ENCODE measurements around the gene ZFP92. TPM values are rescaled to one million over a fixed set of nuclear protein-coding genes. Genes with fewer than 3 reads are reported as not detected.

ZFP92 gene
- total RNA-seq, 8 experiments from 2014 or later = under 0.01 to 0.19 (median 0.04) TPM; not detected in 3

- in situ Hi-C loops (cut with MboI; ENCODE audit: low pct_unique_long_range_greater_than_20kb in 2 of 9, low sequenced_read_pairs in 9 of 9, unreplicated experiment in 9 of 9) = no loop called here
- Histone ChIP-seq H3K4me1 (replicated peaks in 1 of 2) (no peaks in the 10 kb centered on the region), H3K4me3 (no peak overlapping the region), H3K27ac (no peak overlapping the region)
- peak in 3 of 8 experiments; percentile 38 to 58 (median 46) for ATAC-seq (replicated peaks in 6 of 8)
- 18 to 40% (median 34%) methylated on average over 1 to 6 of the region's 8 CpGs; no CpG with 5 or more reads in 6 of the 10 experiments for WGBS, 10 experiments
These were observed 27.3 kb downstream of the ZFP92 start for GRCh38 chrX:153438532-153438931.

GRCh38 chrX:153439977-153440376, 28.7 kb downstream of the ZFP92 start:
- no peak overlapping the region for H3K27ac ChIP-seq
- no peak for ATAC-seq (replicated peaks in 6 of 8)
- in situ Hi-C loops (cut with MboI; ENCODE audit: low pct_unique_long_range_greater_than_20kb in 2 of 9, low sequenced_read_pairs in 9 of 9, unreplicated experiment in 9 of 9) = no loop called here
- H3K4me1 ChIP-seq (replicated peaks in 1 of 2) = no peaks in the 10 kb centered on the region
- no peak overlapping the region for H3K4me3 ChIP-seq
- 60% methylated on average over 1 of the region's 4 CpGs; no CpG with 5 or more reads in 9 of the 10 experiments for WGBS, 10 experiments

- H3K4me1 ChIP-seq (replicated peaks in 1 of 2) = no peaks in the 10 kb centered on the region
- in situ Hi-C loops (cut with MboI; ENCODE audit: low pct_unique_long_range_greater_than_20kb in 2 of 9, low sequenced_read_pairs in 9 of 9, unreplicated experiment in 9 of 9) = no loop called here
- WGBS, 10 experiments = 19 to 100% (median 58%) methylated on average over 1 to 4 of the region's 13 CpGs; no CpG with 5 or more reads in 5 of the 10 experiments
- no peak overlapping the region for H3K27ac ChIP-seq
- ATAC-seq (replicated peaks in 6 of 8) = no peak
- no peak overlapping the region for H3K4me3 ChIP-seq
These were observed 29.4 kb downstream of the ZFP92 start for GRCh38 chrX:153440556-153441135.

- no peak for ATAC-seq (replicated peaks in 6 of 8)
- in situ Hi-C loops (cut with MboI; ENCODE audit: low pct_unique_long_range_greater_than_20kb in 2 of 9, low sequenced_read_pairs in 9 of 9, unreplicated experiment in 9 of 9) = no loop called here
These were observed 30.0 kb downstream of the ZFP92 start for GRCh38 chrX:153441296-153441695.

GRCh38 chrX:153441981-153442380, 30.7 kb downstream of the ZFP92 start:
- H3K4me3 ChIP-seq = no peak overlapping the region
- ATAC-seq (replicated peaks in 6 of 8) = no peak
- H3K27ac ChIP-seq = no peak overlapping the region
- WGBS, 10 experiments = 73 to 78% methylated on average over 2 to 5 of the region's 9 CpGs; no CpG with 5 or more reads in 8 of the 10 experiments
- H3K4me1 ChIP-seq (replicated peaks in 1 of 2) = no peaks in the 10 kb centered on the region
- in situ Hi-C loops (cut with MboI; ENCODE audit: low pct_unique_long_range_greater_than_20kb in 2 of 9, low sequenced_read_pairs in 9 of 9, unreplicated experiment in 9 of 9) = no loop called here

More at GRCh38 chrX:153441296-153441695, 30.0 kb downstream of the ZFP92 start:
- no peak overlapping the region for H3K4me3 ChIP-seq
- WGBS, 10 experiments = 0 to 100% (median 90%) methylated on average over 1 to 5 of the region's 7 CpGs; no CpG with 5 or more reads in 5 of the 10 experiments
- no peak overlapping the region for H3K27ac ChIP-seq
- H3K4me1 ChIP-seq (replicated peaks in 1 of 2) = no peaks in the 10 kb centered on the region

- in situ Hi-C loops (cut with MboI; ENCODE audit: low pct_unique_long_range_greater_than_20kb in 2 of 9, low sequenced_read_pairs in 9 of 9, unreplicated experiment in 9 of 9) = no loop called here
- no peaks in the 10 kb centered on the region for H3K4me1 ChIP-seq (replicated peaks in 1 of 2)
- H3K27ac ChIP-seq = no peak overlapping the region
- WGBS, 10 experiments = 47 to 49% methylated on average over 2 to 3 of the region's 5 CpGs; no CpG with 5 or more reads in 8 of the 10 experiments
- H3K4me3 ChIP-seq = no peak overlapping the region
- no peak for ATAC-seq (replicated peaks in 6 of 8)
These were observed 31.2 kb downstream of the ZFP92 start for GRCh38 chrX:153442463-153442862.

GRCh38 chrX:153443476-153444332, 32.4 kb downstream of the ZFP92 start:
- in situ Hi-C loops (cut with MboI; ENCODE audit: low pct_unique_long_range_greater_than_20kb in 2 of 9, low sequenced_read_pairs in 9 of 9, unreplicated experiment in 9 of 9) = no loop called here
- Histone ChIP-seq H3K4me1 (replicated peaks in 1 of 2) (no peaks in the 10 kb centered on the region), H3K4me3 (no peak overlapping the region), H3K27ac (no peak overlapping the region)
- ATAC-seq (replicated peaks in 6 of 8) = no peak
- WGBS, 10 experiments = 65% methylated on average over 4 of the region's 25 CpGs; no CpG with 5 or more reads in 9 of the 10 experiments

- Histone ChIP-seq H3K4me3 (no peak overlapping the region), H3K27ac (no peak overlapping the region), H3K4me1 (replicated peaks in 1 of 2) (no peaks in the 10 kb centered on the region)
- WGBS, 10 experiments = 78% methylated on average over 4 of the region's 37 CpGs; no CpG with 5 or more reads in 9 of the 10 experiments
- in situ Hi-C loops (cut with MboI; ENCODE audit: low pct_unique_long_range_greater_than_20kb in 2 of 9, low sequenced_read_pairs in 9 of 9, unreplicated experiment in 9 of 9) = no loop called here
- ATAC-seq (replicated peaks in 6 of 8) = no peak
These were observed 33.2 kb downstream of the ZFP92 start for GRCh38 chrX:153444333-153445011.

GRCh38 chrX:153445106-153445855, 34.0 kb downstream of the ZFP92 start:
- ATAC-seq (replicated peaks in 6 of 8) = no peak
- 60 to 68% methylated on average over 1 to 10 of the region's 35 CpGs; no CpG with 5 or more reads in 8 of the 10 experiments for WGBS, 10 experiments
- H3K4me1 ChIP-seq (replicated peaks in 1 of 2) = no peaks in the 10 kb centered on the region
- in situ Hi-C loops (cut with MboI; ENCODE audit: low pct_unique_long_range_greater_than_20kb in 2 of 9, low sequenced_read_pairs in 9 of 9, unreplicated experiment in 9 of 9) = no loop called here
- H3K4me3 ChIP-seq = no peak overlapping the region
- no peak overlapping the region for H3K27ac ChIP-seq

- in situ Hi-C loops (cut with MboI; ENCODE audit: low pct_unique_long_range_greater_than_20kb in 2 of 9, low sequenced_read_pairs in 9 of 9, unreplicated experiment in 9 of 9) = no loop called here
- Histone ChIP-seq H3K4me1 (replicated peaks in 1 of 2) (no peaks in the 10 kb centered on the region), H3K27ac (no peak within 1 kb of the TSS), H3K4me3 (no peak within 1 kb of the TSS)
- WGBS, 10 experiments = 62% methylated on average over 14 of the region's 30 CpGs; no CpG with 5 or more reads in 9 of the 10 experiments
- ATAC-seq (replicated peaks in 6 of 8) = peak in 1 of 8 experiments; percentile 20
These were observed 34.8 kb downstream of the ZFP92 start, which contains the start of gene TREX2 for GRCh38 chrX:153445856-153446635. Gene TREX2 (minus strand): TSS chrX:153446056. CDS start chrX:153445430, 626 bp downstream.

GRCh38 chrX:153446636-153446936, 35.3 kb downstream of the ZFP92 start:
- in situ Hi-C loops (cut with MboI; ENCODE audit: low pct_unique_long_range_greater_than_20kb in 2 of 9, low sequenced_read_pairs in 9 of 9, unreplicated experiment in 9 of 9) = no loop called here
- 29 to 71% methylated on average over 3 of the region's 10 CpGs; no CpG with 5 or more reads in 8 of the 10 experiments for WGBS, 10 experiments
- Histone ChIP-seq H3K4me1 (replicated peaks in 1 of 2) (no peaks in the 10 kb centered on the region), H3K4me3 (no peak overlapping the region), H3K27ac (no peak overlapping the region)
- no peak for ATAC-seq (replicated peaks in 6 of 8)

- no peak for ATAC-seq (replicated peaks in 6 of 8)
- no peaks in the 10 kb centered on the region for H3K4me1 ChIP-seq (replicated peaks in 1 of 2)
- in situ Hi-C loops (cut with MboI; ENCODE audit: low pct_unique_long_range_greater_than_20kb in 2 of 9, low sequenced_read_pairs in 9 of 9, unreplicated experiment in 9 of 9) = no loop called here
- no peak overlapping the region for H3K4me3 ChIP-seq
- H3K27ac ChIP-seq = no peak overlapping the region
- WGBS, 10 experiments = 81% methylated on average over 6 of the region's 17 CpGs; no CpG with 5 or more reads in 9 of the 10 experiments
These were observed 35.8 kb downstream of the ZFP92 start for GRCh38 chrX:153446950-153447580.
